Measurements from ENCODE around the gene LRRC2.
"Not testable (repeated sequence)": the region's sequence is repeated elsewhere in the genome, so short reads cannot be mapped to it uniquely, and the experiment has no call there.

The LRRC2 gene, protein sequence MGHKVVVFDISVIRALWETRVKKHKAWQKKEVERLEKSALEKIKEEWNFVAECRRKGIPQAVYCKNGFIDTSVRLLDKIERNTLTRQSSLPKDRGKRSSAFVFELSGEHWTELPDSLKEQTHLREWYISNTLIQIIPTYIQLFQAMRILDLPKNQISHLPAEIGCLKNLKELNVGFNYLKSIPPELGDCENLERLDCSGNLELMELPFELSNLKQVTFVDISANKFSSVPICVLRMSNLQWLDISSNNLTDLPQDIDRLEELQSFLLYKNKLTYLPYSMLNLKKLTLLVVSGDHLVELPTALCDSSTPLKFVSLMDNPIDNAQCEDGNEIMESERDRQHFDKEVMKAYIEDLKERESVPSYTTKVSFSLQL

DNA sequence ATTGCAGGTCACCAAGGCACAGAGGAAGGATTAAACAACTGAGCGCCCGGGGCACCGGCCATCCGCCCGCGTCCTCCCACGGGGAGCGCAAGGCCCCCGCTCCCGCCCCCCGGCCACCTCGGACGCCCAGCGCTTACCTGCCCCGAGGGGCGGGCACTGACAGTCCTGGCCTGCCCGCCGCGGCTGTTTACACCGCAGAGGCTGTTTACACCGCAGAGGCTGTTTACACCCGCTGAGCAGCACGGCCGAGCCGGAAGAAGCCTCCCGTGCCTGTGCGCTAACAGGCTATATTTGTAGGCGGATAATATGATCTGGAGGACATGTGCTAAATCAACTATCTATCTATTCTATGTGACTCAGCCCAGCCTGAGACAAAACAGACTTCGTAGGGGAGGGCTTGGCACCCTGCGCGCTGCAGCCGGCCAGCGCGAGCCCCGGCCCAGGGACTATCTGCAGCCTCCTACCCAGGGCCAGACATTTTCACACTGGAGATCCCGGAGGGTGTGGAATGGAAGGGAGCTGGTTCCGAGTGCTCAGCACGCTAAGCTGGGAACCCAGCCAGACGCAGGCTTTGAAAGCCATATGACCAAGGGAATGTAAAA, at the start of gene LRRC2:
Gene LRRC2 (minus strand): TSS at position 263 of the 602 bp plus-strand sequence. CDS start 14,711 bp downstream, outside the sequence.
- DNase-seq (ENCODE audit: low read depth in 1 of 2, low spot score in 1 of 2) = peak in 1 of 2 donors; percentile 20

DNA sequence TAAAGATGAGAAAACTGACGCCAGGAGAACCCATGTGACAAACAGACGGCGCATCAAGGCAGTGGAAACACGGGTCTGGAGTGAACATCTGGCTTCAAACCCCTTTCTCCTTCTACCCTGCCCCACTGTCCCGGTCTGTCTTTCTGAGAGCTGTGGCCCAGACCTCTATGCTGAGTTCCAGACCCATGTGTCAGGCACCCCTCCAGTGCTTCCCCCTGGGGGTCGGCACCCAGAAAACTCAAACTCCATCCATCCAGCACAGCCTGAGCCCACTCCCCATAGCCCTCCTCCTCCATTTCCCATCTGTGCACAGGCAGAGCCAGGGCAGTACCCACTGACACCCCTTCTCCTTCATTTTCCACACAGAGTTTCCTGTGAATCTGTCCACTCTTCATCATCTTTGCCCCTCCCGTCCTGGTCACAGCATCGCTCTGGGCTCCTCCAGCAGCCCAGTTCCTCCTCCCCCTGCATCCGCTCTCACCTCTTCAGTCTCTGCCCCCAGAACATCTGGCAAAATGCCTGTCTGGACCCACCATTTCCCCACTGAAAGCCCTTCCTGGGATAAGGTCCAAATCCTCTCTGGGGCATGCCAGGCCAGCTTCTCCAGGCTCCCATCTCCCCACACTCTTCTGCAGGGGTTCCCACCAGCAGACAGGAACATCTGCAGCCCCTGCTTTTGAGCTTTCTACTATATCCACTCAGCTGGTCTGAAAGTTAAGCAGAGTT, 49.1 kb upstream of the LRRC2 start:
- DNase-seq (ENCODE audit: low read depth in 1 of 2, low spot score in 1 of 2) = no peak

DNA sequence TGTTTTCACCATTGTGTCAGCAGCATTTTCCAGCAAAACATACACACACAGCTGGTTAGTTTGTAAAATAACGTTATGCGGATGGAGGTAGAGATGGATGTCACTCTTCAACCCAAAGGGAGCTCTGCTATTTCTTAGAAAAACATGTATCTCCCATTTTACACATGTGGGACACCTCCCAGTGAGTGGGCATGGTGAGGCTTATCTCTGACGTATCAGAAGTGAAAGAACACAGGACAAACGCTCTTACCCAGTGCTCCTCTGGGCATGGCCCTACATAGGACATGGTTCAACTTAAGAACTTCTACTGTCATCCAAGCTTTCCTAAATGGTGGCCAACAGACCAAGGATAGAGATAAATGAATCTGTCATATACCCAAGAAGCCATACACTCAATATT, 48.3 kb upstream of the LRRC2 start:
- DNase-seq (ENCODE audit: low read depth in 1 of 2, low spot score in 1 of 2) = no peak

DNA sequence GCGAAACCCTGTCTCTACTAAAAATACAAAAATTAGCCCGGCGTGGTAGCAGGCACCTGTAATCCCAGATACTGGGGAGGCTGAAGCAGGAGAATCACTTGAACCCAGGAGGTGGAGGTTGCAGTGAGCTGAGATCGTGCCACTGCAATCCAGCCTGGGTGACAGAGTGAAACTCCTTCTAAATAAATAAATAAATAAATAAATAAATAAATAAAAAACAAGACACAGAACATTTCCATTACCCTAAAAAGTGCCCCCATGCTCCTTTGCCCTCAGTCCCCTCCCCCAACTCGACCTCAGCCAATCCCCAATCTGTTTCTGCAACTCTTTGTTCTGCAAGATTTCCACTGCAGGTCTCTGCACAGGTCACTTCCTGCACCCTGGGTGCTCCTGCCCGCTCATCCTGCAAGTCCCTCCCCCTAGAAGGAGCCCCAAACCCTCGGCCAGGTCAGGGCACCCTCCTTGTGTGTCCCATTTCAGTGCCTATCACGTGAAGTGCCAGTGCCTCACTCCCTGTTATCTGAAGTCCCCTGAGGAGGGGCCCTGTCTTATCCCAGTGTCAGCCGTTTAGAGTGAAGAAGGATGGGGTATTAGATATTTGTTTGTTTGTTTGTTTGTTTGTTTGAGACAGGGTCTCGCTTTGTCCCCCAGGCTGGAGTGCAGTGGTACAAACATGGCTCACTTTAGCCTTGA, 47.4 kb upstream of the LRRC2 start:
- no peak for DNase-seq (ENCODE audit: low read depth in 1 of 2, low spot score in 1 of 2)

DNA sequence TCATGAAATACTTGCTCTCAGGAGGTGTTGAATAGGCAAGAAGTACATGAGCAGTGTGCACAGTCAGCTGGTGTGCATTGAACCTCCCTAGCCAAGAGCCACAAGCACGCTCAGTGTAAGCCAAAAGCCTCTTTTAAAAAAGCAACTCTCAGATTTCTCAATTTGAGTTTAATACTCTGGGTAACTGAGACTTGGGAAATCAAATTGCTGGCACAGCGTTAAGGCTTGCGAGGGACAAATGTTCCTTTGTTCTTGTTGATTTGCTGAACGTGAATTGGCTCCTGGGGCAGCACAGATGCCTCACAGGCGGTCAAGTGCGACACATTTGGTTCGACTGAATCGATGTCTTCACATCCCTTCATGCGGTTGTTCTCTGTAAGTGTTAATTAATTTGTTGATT, 46.2 kb upstream of the LRRC2 start, which contains the start of gene FAM240A:
Gene FAM240A (plus strand): TSS at position 202 of the 400 bp plus-strand sequence. CDS start 159 bp downstream, at position 361.
- DNase-seq (ENCODE audit: low read depth in 1 of 2, low spot score in 1 of 2) = no peak

DNA sequence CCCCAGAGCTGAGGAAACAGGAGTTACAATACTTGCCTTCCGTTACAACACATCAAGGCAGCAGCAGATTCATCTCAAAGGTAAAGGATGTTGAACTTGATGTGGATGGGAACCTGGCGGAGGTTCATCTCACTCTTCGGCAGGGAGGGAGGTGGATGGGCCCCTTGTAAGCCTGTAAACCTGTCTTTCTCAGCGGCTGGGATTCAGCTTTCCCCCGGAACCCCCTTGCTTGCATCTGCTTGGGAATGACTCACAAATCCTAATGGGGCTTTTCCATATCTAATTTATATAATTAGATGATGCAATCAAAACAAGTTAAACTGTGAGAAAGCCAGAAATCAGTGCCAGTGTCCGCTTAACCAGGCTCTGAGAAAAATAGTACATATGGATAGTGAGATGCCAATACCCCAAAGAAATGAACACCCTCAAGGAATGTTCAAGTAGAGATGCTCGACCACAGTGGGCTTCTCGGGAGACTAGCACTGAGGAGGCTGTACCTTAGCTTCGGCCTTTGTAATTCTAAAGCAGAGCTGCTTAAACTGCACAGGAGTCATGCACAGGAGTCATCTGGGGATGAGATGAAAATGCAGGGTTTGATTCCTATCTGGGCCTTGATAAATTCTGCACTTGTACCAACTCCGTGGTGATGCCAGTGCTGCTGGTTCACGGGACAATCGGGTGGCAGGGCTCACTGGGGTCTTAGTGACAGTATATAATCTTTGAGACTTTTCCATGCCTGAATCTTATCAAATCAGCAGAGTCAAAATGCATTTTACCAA, 44.0 kb upstream of the LRRC2 start:
- no peak for DNase-seq (ENCODE audit: low read depth in 1 of 2, low spot score in 1 of 2)

DNA sequence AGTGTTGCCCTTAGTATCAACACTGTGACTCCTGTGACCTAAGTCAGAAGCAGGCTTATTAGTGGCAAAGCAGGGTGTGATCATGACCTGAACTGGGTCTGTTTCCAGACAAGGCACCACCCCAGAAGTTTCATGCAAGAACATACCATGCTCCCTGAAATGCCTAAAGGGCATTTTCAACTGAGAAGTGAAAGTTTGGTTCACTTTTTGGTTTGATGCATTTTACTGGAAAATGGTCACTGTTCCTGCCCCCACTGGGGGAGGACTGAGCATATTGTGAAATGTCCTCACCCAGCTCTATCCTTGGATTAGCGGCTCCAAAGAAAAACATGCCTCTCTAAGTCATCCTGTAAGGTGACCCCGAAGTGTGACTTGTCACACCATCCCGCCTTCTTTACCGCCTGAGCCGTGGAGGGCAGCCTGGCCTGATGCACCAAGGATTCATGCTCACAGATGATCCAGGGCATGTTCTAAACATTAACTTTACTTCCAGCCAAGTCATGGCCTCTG, 43.2 kb upstream of the LRRC2 start:
- no peak for DNase-seq (ENCODE audit: low read depth in 1 of 2, low spot score in 1 of 2)

DNA sequence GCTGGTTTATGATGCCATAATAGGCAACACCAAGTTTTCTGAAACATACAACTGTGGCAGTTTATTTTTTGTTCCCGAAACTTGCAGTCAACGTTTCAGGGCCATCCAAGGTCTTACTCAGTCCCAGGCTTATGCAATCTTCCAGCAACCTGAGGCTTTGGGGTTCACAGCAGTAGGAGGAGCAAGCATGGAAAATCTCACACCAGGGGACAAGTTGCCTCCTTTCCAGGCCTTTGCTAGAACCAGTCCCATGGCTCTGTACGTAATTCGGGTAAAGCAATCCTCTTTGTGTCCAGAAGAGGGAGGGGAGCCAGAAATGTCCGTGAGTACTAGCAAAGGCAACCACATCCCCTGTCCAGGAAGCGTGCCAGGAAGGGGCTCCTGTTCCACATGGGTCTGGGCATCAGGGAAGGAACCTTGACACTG, 41.5 kb upstream of the LRRC2 start:
- DNase-seq (ENCODE audit: low read depth in 1 of 2, low spot score in 1 of 2) = no peak

DNA sequence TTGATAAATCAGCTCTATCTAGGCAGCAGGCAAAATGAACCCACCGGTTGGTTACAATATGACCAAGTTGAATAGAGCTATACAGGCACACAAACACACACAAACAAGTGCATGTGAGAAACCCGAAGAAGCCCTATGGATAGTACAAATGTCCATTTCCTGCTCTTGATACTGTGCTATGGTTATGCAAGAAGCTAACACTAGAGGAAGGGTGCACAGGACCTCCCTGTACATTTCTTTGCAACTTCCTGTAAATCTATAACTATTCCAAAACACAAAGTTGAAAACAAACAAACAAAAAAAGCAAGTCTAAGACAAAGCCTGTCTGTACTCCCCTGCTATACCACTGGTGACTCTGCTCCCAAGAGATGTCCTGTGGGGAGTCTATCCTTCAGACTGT, 38.0 kb upstream of the LRRC2 start:
- no peak for DNase-seq (ENCODE audit: low read depth in 1 of 2, low spot score in 1 of 2)

DNA sequence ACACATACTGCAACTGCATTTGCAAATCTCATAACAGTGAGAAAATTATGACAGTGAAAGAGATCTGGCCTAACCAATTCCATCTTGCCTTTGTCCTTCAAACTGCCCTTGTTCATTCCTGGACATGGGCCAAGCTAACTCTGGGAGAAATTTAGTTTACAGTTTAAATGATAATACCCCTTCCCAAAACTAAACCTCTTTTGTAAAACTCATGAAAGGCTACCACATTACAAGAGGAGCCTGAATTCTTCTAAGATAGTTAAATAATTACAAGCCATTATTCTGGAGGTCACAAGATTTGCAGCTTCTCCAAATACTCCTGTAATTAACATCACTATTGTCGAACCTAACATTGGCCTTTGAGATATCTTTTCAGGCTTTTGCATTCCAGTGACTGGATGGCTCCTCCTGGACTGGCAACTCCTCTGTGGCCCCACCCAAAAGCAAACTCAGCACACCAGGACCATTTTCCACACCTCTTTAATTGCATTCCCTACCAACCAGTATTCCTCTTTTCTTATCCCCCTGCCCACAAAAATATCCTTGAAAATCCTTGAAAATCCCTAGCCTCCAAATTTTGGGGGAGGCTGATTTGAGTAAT, 37.4 kb upstream of the LRRC2 start:
- DNase-seq (ENCODE audit: low read depth in 1 of 2, low spot score in 1 of 2) = no peak

DNA sequence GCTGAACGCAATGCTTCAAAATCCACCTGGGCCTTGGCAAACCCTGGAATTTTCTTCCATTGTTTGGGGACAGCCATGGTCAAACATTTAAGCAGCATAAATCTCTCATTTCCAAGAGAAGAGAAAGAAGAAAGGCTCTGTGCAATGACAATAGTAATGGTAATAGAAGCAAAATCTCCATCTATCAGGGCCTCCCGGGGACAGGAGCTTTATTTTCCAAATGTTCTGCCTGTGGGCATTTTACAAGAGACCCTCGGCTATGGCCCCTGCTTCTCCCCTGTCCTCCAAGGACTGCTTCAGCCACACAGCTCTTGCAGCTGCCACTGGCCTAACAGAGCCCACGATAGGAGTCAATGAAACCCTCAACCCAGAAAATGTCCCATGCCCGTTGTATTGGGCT, 33.5 kb upstream of the LRRC2 start:
- DNase-seq (ENCODE audit: low read depth in 1 of 2, low spot score in 1 of 2) = no peak

DNA sequence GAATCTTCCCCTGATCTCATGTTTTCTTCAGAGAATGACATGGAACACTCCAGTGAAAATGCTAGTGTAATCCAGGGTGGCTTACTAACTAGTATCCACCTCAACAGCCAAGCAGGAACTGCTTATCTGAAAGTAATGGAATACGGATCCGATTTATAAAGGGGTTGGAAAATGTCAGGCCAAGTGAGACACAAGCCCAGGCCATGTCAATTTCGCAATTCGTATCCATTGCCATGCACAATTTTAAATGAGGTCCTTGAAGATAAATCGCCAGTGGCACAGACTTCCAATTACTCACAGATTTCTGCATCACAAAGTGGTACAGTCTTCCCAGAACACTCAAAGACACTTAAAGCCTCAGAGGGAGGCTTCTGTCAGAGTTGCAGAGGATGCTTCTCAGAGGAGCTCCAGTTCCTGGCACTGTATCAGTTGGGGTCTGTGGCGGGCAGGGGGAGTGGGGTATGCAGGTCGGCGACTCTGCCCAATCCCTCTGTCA, 29.8 kb upstream of the LRRC2 start:
- DNase-seq (ENCODE audit: low read depth in 1 of 2, low spot score in 1 of 2) = no peak

DNA sequence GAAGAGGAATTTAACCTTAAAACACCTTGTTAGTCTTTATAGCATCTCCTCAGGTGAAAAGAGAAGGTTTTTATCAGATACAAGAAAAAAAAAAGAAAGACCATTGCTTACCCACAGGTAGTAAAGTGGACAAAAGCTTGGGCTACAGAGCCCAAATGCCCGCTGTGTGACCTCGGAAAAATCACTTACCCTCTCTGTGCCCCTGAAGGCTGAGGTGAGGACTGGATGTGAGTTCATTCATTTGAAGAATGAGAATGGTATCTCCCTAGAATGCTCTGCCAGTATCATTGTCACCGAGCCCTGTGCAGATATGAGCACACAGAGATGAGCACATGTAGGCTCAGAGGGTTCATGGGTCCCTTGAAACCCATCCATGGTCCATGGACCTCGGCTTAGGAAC, 28.6 kb upstream of the LRRC2 start:
- DNase-seq (ENCODE audit: low read depth in 1 of 2, low spot score in 1 of 2) = no peak

DNA sequence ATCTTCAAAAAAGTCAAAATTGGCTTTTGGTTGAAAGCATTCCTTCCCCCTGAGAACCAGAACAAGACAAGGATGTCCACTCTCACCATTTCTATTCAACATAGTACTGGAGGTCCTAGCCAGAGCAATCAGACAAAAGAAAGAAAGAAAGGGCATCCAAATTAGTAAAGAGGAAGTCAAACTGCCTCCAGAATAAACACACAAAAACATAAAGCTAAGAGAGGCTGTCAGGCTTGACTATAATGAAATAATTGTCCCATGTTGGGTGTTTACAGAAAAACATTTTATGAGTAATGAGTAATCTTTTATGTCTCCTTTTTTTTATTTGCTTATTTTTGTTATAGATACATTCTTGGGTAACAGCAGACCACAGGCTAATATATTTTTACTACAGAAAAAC, 27.9 kb upstream of the LRRC2 start:
- DNase-seq (ENCODE audit: low read depth in 1 of 2, low spot score in 1 of 2) = no peak

DNA sequence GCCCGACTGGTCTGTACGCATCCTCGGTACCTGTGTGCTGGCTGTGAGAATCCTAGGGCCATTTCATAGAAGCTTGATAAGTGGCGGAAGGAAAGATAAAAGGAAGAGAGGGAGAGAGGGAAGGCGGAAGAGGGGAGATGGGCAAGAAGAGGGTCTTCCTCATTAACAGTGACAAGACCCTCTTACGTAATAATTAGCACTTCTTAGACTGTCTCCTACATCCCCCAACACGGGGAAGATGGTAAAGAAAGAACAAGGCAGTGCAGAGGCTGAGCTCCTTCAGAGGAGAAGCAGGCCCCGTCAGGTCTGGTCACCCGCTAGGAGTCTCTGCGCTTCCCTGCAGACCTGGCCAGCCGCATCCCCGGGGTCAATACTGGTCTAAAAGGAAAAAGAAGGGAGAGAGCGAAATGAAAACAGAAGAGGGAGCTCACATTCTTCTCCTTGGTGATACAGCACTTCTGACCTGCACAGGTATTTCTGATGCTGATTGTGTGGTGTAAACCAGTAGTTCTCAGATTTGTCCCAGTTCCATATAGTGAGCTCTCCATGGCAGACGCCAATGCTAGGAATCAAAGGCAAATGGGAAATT, 27.3 kb upstream of the LRRC2 start:
- DNase-seq (ENCODE audit: low read depth in 1 of 2, low spot score in 1 of 2) = no peak

DNA sequence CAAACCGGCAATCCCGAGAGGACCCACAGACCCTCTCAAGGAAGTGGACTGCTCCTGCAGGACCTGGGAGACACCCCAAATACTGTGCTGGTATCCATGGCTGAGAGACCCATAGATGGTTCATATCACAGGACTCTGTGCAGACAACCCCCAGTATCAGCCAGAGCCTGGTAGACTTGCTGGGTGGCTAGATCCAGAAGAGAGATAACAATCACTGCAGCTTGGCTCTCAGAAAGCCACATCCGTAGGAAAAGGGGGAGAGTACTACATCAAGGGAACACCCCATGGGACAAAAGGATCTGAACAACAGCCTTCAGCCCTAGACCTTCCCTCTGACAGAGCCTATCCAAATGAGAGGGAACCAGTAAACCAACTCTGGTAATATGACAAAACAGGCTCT, 21.2 kb upstream of the LRRC2 start:
- not testable (repeated sequence) for DNase-seq (ENCODE audit: low read depth in 1 of 2, low spot score in 1 of 2)

DNA sequence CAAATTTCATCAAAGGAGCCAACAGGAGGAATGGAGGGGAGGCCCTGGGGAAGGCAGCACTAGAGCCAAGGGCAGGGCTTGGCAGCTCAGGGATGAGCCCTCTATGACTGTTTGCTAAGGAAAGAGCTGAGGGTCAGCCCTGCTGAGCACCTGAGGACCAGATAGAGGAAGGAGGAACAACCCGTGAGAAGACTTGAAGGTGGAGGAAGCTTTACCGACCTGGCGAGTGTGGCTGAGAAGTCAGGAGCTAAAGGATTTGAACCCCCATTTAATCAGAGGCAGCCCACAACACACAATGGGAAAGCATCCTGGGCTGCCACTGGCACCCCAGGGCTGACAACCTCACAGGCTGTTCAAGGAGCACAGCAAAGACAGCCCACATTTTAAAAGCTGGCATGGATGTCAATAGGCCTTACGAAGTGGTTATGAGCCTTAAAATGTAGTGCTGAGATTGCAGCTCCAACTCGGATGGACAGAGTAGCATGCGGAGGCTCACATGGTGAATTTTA, 20.7 kb upstream of the LRRC2 start:
- DNase-seq (ENCODE audit: low read depth in 1 of 2, low spot score in 1 of 2) = no peak

DNA sequence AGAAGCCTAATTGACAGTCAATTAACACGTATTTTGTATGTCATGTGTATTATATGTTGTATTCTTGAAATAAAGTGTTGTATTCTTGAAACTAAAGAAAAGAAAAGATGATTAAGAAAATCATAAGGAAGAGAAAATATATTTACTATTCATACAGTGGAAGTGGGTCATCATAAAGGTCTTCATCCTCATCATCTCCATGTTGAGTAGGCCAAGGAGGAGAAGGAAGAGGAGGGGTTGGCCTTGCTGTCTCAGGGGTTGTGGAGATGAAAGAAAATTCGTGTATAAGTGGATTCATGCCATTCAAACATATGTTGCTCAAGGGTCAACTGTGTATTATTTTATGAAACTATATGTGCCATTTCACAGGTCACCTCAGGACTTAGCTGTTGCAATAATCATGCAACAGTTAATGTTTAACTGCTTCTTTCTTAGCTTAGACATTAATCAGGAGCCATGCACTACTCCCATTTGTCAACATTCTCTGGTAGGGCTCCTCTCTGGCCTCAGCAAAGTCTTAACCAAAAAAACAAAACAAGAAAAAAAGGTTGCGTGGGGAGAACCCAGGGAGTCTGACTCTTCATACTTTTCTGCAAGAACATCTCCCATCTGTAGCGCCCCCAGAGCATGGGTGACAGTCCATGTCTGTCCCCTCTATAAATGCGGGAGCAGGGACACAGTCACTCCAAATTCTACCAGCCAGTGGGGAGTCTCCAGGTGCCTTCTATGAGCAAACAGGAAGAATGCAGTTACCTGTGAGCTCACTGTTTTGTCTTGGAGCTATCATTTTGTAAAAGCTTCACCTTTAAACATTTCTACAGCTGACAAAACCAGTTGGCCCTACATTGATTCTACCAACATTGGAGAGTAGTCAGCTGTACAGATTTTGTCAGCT, 19.9 kb upstream of the LRRC2 start:
- no peak for DNase-seq (ENCODE audit: low read depth in 1 of 2, low spot score in 1 of 2)

Measured in activated T-helper 1 cell treated with anti-CD3 and anti-CD28 coated beads, Interleukin-2, amount 50 U/mL, for 16 hours (primary cell).